ENCODE measurements around the gene DHX34. TPM values are rescaled to one million over a fixed set of nuclear protein-coding genes. Genes with fewer than 3 reads are reported as not detected.
"Not testable (repeated sequence)": the region's sequence is repeated elsewhere in the genome, so short reads cannot be mapped to it uniquely, and the experiment has no call there.

DHX34 gene
- total RNA-seq, 1 experiment from 2014 or later: 8.7 TPM

DNA sequence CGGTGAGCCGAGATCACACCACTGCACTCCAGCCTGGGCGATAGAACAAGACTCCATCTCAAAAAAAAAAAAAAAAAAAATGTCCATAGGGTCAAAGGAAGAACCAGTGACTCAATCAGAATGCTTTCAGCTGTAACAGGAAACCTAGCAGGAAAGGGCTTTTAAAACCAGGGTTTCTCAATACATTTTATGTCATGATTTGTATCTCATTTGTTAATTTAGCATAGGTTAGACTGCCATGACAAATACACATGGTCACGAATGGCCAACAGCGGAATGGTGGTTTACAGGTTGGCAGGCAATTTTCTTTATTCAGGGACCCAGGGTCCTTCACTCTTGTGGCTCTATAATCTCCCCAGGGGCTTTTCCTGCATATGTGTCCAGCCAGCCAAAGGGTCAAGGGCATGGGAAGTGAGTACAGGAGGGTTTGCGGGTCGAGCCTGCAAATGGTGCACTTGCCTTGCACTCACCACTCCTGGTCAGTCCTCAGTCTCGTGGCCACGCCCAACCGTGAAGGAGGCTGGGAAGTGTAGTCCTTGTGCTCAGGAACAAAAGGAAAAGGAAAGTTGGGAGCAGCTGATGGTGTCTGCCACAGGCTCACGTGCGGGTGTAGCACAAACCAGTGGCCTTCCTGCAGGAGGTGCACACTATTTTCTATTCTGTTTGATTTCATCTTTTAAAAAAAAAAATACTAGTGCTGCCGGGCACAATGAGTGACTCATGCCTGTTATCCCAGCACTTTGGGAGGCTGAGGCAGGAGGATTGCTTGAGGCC, 14.8 kb downstream of the DHX34 start:
- peak; percentile 69 for DNase-seq (ENCODE audit: low read depth)

DNA sequence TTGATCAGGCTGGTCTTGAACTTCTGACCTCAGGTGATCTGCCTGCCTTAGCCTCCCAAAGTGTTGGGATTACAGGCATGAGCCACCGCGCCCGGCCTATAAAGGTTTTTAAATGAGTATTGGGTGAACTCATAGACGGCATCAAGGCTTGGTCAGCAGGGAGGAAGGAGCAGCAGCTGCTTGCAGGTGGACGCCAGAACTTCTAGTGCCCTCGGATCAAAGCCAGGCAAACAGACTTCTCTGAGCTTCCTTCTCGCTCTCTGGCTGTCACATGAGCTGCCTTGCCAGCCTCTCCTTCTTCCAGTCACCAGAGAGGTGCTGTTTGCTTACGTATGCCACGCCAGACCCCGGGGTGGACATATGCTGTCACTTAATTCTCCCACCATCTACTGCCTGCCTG, 16.3 kb downstream of the DHX34 start:
- DNase-seq (ENCODE audit: low read depth): not testable (repeated sequence)

DNA sequence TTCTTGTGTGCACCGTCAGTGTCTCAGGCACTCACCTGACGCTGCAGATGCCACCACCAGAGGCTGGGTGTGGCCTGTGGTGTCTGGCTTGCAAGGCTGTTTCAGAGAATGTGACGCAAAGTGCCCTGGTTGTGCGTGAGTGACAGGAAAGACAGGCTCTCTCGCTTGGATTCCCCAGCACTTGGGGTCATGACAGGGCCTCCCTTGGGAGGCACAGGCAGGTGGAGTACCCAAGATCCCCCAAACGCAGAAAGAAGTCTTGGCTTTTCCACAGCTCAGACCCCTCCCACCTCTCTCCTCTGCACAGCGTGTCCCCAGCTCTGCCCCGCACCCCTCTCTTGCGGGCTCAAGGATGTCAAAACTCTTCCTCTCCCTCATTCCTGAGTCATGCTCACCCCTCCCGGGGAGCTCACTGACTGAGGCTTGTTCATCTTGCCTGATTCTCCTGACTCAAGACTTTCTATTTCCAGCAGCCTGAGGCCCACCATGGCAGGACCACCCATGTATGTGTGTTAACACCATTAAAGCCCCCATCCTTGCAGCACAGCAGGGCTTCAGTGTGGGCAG, 21.0 kb downstream of the DHX34 start:
- DNase-seq (ENCODE audit: low read depth): peak; percentile 52

DNA sequence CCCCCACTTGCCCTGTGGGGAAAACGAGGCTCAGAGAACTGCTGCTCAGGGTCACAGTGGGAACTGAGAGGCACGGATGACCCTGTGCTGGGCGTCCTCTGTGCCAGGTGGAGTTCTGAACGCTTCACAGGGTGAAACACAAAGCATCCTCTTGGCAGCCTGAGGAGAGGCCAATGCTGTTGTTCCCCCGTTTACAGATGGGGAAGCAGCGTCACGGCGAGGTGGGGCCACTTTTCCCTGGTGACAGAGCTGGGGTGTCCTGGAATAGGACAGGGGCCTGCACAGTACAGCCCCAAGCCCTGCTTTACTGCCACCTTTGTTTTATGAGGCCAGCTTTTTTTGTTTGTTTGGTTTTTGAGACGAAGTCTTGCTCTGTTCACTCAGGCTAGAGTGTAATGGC, 22.1 kb downstream of the DHX34 start:
- no peak for DNase-seq (ENCODE audit: low read depth)

- DNase-seq (ENCODE audit: low read depth): no peak
Observed at GRCh38 chr19:47372603-47373002, 23.5 kb downstream of the DHX34 start.

- DNase-seq (ENCODE audit: low read depth): no peak
Observed at GRCh38 chr19:47373246-47374240, 24.4 kb downstream of the DHX34 start.

GRCh38 chr19:47374876-47375693, 26.0 kb downstream of the DHX34 start:
- no peak for DNase-seq (ENCODE audit: low read depth)

GRCh38 chr19:47375694-47376588, 26.8 kb downstream of the DHX34 start:
- DNase-seq (ENCODE audit: low read depth): no peak

DNA sequence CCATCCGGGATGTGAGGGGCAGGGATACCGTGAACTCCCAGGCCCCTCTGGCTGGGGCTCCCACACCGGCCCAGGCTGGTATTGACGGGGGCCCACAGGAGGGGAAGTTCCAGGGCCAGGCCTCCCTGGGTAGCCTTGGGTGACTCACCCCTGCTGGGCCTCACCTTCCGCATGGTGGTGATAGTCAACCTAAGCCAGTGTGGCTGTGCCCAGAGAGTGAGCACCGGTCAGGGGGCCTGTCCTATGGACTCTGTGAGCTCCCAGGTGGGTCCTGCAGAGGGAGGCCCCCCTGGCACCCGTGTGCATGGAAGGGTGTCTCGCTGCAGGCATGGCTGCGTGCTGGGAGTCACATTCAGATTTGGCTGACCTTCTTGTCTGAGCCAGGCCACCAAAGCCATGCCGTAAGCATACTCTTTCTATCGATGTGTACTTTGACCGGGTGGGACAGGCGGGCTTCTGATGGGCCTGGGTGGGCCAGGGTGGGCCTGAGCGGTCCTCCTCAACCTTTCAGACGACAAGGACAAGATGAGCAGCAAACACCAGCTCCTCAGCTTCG, 27.6 kb downstream of the DHX34 start:
- no peak for DNase-seq (ENCODE audit: low read depth)

DNA sequence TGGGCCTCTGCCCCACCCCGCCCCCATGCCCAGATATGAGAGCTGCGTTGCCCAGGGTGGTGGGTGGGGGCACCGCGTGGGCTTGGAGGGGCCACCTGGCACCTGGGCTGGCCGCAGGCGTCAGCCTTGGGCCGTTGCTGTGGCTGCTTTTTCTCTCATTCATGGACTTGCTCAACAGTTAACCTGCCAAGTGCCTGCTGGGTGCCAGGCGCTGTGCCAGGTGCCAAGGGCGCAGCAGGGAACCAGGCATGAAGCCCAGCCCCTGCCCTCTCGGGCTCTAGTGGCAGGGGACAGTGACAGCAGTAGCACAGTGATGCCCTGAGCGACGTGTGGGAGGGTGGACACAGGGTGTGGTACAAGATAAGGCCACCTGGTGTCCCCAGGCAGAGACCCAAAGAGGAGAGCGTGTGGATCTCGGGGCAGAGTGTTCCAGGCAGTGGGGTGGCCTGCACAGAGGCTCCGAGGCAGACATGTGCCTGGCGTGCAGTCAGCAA, 28.1 kb downstream of the DHX34 start:
- no peak for DNase-seq (ENCODE audit: low read depth)

DNA sequence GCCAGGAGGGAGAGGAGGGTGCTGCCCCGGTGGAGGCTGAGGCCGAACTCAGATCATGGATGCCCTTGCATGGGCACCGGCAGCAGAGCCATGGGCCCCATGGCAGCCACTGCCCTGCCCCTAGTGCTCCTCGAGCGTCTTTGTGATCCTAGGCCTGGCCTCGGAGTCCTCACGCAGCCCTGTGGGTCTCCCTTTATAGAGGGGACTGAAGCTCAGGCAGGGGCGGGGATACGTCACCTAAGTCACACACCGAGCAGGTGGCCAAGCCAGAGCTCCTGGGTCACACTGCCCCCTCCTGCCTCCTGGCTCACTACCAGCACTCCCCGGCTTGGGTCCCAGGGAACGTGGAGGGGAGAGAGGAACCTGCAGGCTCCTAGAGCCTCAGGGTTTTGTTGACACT, 28.7 kb downstream of the DHX34 start:
- DNase-seq (ENCODE audit: low read depth): no peak

GRCh38 chr19:47378246-47378645, 29.1 kb downstream of the DHX34 start:
- no peak for DNase-seq (ENCODE audit: low read depth)

DNA sequence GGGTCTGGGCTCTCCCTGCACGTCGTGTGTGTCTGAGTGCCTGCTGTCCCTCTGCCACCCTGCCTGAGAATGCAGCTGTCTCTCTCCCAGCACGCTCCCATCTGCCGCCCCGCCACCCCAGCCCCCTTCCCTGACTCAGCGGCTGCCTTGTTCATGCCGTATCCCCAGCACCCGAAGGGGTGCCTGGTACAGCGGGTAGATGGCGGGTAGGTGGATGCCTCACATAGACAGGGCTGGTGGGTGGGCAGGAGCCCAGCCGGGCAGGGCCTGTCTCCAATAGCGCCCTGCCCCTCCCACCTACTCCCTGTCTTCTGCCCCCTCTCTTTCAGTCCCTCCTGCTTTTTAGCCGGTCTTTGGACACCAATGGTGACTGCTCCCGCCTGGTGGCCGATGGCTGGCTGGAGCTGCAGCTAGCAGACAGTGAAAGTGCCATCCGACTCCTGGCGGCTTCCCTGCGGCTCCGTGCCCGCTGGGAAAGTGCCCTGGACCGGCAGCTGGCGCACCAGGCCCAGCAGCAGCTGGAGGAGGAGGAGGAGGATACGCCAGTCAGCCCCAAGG, 30.3 kb downstream of the DHX34 start:
- no peak for DNase-seq (ENCODE audit: low read depth)

DNA sequence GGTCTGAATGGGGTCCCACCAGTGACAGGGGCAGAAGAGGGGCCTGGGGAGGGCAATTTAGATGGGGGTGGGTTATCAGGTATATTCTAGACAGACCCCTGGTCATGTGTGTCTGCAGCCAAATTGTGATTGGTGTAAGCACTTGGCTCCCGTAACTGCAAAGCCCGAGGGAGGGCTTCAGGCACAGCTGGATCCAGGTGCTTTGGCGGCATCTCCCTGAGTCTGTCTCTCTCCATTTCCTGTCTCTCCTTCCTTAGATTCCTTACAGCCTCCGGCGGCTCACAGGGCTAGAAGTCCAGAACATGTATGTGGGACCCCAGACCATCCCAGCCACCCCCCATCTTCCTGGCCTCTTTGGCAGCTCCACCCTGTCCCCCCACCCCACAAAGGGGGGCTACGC, 31.4 kb downstream of the DHX34 start:
- no peak for DNase-seq (ENCODE audit: low read depth)

GRCh38 chr19:47381121-47381520, 32.0 kb downstream of the DHX34 start:
- DNase-seq (ENCODE audit: low read depth): no peak

DNA sequence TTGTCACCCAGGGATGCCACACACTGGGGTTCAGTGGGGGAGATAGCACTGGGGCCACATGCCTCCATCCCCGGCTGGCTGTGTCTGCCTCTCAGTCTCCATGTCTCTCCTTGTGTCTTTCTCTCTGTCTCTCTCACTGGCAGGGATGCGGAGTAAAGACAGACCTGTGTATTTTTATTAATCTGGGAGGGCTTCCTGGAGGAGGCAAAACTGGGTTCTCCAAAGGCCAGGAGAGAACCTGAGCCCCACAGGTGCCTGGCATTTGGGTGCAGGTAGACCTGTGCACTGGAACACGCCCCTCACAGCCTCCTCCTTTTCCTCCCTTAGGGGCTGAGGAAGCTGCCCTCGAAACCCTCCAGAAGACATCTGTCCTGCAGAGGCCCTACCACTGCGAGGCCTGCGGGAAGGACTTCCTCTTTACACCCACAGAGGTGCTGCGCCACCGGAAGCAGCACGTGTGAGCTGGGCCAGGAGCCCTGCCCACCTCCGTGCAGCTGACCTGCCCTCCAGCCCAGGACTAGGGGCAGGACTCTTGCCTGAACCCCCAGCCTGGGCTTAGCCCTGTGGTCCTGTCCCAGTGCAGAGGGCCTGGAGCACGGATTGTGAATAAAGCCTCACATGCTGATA, 32.7 kb downstream of the DHX34 start:
- DNase-seq (ENCODE audit: low read depth): no peak

- DNase-seq (ENCODE audit: low read depth): not testable (repeated sequence)
Observed at GRCh38 chr19:47383890-47384289, 34.8 kb downstream of the DHX34 start.

DNA sequence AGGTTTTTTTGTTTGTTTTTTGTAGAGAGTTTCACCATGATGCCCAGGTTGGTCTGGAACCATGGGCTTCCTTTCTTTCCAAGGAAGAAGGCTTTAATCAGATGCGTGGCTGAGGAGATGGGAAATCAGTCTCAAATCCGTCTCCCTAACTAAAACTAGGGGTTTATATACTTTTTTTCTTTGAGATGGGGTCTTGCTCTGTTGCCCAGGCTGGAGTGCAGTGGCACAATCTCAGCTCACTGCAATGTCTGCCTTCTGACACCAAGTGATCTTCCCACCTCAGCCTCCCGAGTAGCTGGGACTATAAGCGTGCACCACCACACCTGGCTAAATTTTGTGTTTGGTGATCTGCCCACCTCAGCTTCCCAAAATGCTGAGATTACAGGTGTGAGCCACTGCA, 35.4 kb downstream of the DHX34 start:
- not testable (repeated sequence) for DNase-seq (ENCODE audit: low read depth)

- DNase-seq (ENCODE audit: low read depth): not testable (repeated sequence)
Observed at GRCh38 chr19:47386582-47386981, 37.5 kb downstream of the DHX34 start.

All from RPMI7951 (cell line).